H1 (cell line): ENCODE measurements around the gene SEZ6.

ENCODE experiments used
- CTCF ChIP-seq, 3 experiments: IDR thresholded peaks; 1 replicate in 2 of 3; 2 replicates in 1 of 3; pipeline versions ENCODE4 v1.5.1 to v1.6.1; 2011; ENCODE audit warnings: low read length in 3 of 3, mild to moderate bottlenecking in 3 of 3, inconsistent platforms in 2 of 3, low read depth in 1 of 3, moderate library complexity in 1 of 3; ENCODE audit not compliant: insufficient read depth in 1 of 3; ENCODE audit errors: control extremely low read depth in 1 of 3
- NRF1 ChIP-seq: IDR thresholded peaks from 2 replicates; pipeline ENCODE4 v1.6.1; 2011; ENCODE audit warnings: mild to moderate bottlenecking, low read depth, low read length, improper control_type of control experiment

GRCh38 chr17:28948342-28948741 is 57.5 kb downstream of the SEZ6 start:
- no peak for TF ChIP-seq NRF1
- no peak for TF ChIP-seq CTCF (IDR thresholded peaks at IDR 0.05; ENCODE audit: control extremely low read depth in 1 of 3, insufficient read depth in 1 of 3, low read depth in 1 of 3, low read length in 3 of 3)
